Left ventricle myocardium inferior (tissue), 1 donor: ENCODE results near the gene MUSTN1. TPM values are rescaled to one million over a fixed set of nuclear protein-coding genes. Genes with fewer than 3 reads are reported as not detected.

Experiments used
- DNase-seq: peaks from one replicate; pipeline ENCODE4 v3.0.0-alpha.2; 2020
- H3K27ac ChIP-seq: fragments of 200-600 bp; replicated peaks from 2 replicates; pipeline ENCODE4 v1.8.0; 2021
- H3K27me3 ChIP-seq: fragments of 200-600 bp; 2 replicates; pipeline ENCODE4 v1.8.0; 2021; ENCODE audit warnings: low read depth
- H3K36me3 ChIP-seq: fragments of 200-600 bp; 2 replicates; pipeline ENCODE4 v1.8.0; 2021
- H3K4me1 ChIP-seq: fragments of 200-600 bp; 2 replicates; pipeline ENCODE4 v1.8.0; 2021
- H3K4me3 ChIP-seq: fragments of 200-600 bp; 2 replicates; pipeline ENCODE4 v1.8.0; 2021; ENCODE audit warnings: mild to moderate bottlenecking, moderate library complexity
- H3K9me3 ChIP-seq: fragments of 200-600 bp; replicated peaks from 2 replicates; pipeline ENCODE4 v1.8.0; 2021
- intact Hi-C: fragments of 100-400 bp; cut with micrococcal nuclease; formaldehyde crosslinking; loops from one replicate; pipeline ENCODE4 v1.11.0; 2022
- total RNA-seq: library from RNA; stranded (reverse); fragmentation: NEBNext Ultra II Directional; extraction: Animal tissue kit (Norgen Biotek cat#: 25700); gene quantifications from one replicate; pipeline ENCODE4 v1.2.1, GENCODE V29; 2021
- TF ChIP-seq, protein P1 (sequence below): fragments of 200-600 bp; IDR thresholded peaks from 2 replicates; pipeline ENCODE4 v1.8.0; 2021; ENCODE audit warnings: antibody characterized with exemption, mild to moderate bottlenecking, borderline replicate concordance
- donor health status: DM: no; HTN: yes; CAD: no; lungs with severe emphysema.

The MUSTN1 gene
- total RNA-seq, 1 donor from 2014 or later: 32.7 TPM

DNA sequence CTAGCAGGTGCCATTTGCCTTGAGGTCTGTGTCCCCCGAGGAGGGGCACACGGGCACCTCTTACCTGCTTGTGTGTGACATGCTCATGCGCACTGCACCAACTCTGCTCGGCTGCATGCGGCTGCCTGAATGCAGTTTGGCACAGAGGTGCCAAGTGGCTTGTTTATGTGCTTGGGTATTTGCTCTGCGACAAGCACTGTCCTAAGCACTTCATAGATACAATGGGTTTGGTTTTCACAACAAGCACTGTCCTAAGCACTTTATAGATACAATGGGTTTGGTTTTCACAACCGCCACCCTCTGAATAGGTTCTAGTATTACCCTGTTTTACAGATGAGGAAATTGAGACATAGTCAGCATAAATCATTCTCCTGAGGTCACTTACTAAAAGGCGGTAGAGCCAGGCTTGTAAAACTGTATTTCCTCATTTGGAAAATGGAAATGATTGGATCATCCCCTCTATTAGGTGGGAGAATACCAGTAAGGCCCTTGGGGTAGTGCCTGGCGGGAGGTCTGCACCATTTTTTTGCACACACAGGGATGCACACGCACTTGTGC lies 4.8 kb downstream of the MUSTN1 start:
- Histone ChIP-seq H3K4me1 (peaks cover 29% of the 10 kb centered on the region), H3K27ac (no peak overlapping the region), H3K36me3 (peaks cover 4% of the 10 kb centered on the region), H3K4me3 (no peak overlapping the region), H3K27me3 (no peaks in the 10 kb centered on the region), H3K9me3 (no peaks in the 10 kb centered on the region)
- intact Hi-C loops: no loop called here
- no peak for DNase-seq
- TF ChIP-seq, protein P1, sequence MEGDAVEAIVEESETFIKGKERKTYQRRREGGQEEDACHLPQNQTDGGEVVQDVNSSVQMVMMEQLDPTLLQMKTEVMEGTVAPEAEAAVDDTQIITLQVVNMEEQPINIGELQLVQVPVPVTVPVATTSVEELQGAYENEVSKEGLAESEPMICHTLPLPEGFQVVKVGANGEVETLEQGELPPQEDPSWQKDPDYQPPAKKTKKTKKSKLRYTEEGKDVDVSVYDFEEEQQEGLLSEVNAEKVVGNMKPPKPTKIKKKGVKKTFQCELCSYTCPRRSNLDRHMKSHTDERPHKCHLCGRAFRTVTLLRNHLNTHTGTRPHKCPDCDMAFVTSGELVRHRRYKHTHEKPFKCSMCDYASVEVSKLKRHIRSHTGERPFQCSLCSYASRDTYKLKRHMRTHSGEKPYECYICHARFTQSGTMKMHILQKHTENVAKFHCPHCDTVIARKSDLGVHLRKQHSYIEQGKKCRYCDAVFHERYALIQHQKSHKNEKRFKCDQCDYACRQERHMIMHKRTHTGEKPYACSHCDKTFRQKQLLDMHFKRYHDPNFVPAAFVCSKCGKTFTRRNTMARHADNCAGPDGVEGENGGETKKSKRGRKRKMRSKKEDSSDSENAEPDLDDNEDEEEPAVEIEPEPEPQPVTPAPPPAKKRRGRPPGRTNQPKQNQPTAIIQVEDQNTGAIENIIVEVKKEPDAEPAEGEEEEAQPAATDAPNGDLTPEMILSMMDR: no peak

DNA sequence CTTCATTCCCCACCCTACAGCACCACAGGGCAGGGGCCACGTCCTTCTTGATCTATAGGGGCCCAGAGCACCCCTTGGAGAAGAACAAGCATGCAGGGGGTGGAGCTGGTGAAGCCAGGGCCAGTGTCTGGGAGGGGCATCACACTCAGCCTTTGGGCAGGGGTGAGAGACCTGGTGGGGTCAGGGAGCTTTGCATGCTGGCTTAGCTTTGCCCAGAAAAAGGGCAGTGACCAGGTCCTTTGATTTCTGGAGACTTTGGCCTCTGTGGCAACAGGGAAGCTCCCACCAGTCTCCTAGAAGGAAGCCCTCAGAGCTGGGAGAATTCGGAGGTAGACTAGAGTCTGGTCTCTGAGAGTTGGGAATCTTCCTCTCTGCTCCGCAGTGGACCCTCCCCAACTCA lies 5.3 kb downstream of the MUSTN1 start:
- no peaks in the 10 kb centered on the region for H3K27me3 ChIP-seq
- TF ChIP-seq, protein P1: no peak
- intact Hi-C loops: no loop called here
- H3K4me1 ChIP-seq: peaks cover 25% of the 10 kb centered on the region
- DNase-seq: no peak
- no peak overlapping the region for H3K27ac ChIP-seq
- H3K36me3 ChIP-seq: peaks cover 4% of the 10 kb centered on the region
- H3K9me3 ChIP-seq: no peaks in the 10 kb centered on the region
- no peak overlapping the region for H3K4me3 ChIP-seq

DNA sequence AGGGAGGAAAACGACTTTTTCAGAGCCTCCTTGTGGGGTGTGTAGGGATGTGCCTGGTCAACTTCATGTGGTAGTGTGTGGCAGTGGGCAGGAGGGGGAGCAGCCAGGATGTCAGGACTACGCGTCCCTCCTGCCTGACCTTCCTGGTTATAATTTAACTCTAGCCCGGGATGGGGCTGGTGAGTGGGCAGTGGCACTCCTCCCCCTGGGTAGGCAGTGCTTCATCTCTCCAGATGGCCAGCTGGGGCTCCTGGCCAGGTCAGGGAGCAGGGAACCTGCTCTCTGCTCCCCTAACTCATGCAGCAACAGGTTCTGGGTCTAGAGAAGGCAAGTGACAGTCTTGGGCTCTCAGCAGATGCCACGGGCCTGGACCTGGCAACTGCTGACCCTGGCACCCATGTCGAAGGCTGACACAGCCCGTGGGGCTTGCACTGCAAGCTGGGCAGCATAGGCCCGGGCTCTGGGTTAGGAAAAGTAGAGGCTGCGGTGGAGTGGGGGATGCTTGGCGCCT lies 6.9 kb downstream of the MUSTN1 start:
- no peaks in the 10 kb centered on the region for H3K27me3 ChIP-seq
- H3K27ac ChIP-seq: no peak overlapping the region
- no peak for DNase-seq
- peaks cover 17% of the 10 kb centered on the region for H3K4me1 ChIP-seq
- peaks cover 18% of the 10 kb centered on the region for H3K36me3 ChIP-seq
- intact Hi-C loops: no loop called here
- no peak overlapping the region for H3K4me3 ChIP-seq
- TF ChIP-seq, protein P1: no peak
- no peaks in the 10 kb centered on the region for H3K9me3 ChIP-seq

DNA sequence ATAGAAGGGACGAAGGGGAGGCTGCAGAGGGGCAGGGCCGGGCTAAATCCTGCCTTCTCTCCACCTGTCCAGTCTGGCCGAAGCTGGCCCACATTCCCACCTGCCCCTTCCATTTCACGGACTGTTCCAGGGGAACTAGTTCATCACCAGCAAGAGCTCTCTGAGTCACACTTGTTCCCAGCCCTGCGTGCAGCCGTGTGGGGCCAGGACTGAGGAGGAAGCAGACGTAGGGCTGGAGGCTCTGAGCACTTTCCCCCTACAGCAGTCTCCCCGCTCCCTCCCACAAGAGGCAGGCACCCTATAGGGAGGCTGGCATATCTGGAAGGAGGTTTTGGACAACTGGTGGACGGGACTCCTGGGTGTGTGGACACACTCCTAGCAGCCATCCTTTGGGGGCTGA lies 7.4 kb downstream of the MUSTN1 start:
- DNase-seq: no peak
- TF ChIP-seq, protein P1: no peak
- intact Hi-C loops: no loop called here
- no peaks in the 10 kb centered on the region for H3K9me3 ChIP-seq
- peaks cover 20% of the 10 kb centered on the region for H3K36me3 ChIP-seq
- H3K4me3 ChIP-seq: no peak overlapping the region
- H3K27me3 ChIP-seq: no peaks in the 10 kb centered on the region
- H3K27ac ChIP-seq: no peak overlapping the region
- peaks cover 17% of the 10 kb centered on the region for H3K4me1 ChIP-seq

DNA sequence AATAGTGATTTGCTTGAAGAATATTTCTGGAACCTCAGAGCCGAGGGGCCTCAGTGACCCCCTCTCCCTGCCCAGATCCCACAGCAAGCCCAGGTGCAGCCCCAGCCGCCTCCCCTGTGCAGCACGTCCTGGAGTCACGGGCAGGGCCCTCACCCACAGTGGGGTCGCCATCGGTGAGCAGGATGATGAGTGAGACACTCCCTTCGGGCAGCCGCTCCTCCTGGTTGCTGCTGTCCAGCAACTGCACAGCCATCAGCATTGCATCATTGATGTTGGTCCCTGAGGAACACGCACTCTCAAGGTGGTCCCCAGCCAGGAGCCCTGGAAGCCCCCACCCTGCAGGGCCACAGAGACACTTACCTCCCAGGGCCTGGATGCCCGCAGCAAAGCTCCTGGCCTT lies 10.8 kb downstream of the MUSTN1 start:
- no peak for DNase-seq
- intact Hi-C loops: no loop called here
- Histone ChIP-seq H3K36me3 (peaks cover 20% of the 10 kb centered on the region), H3K4me1 (no peaks in the 10 kb centered on the region), H3K27ac (no peak overlapping the region), H3K27me3 (no peaks in the 10 kb centered on the region), H3K9me3 (no peaks in the 10 kb centered on the region), H3K4me3 (no peak overlapping the region)
- TF ChIP-seq, protein P1: no peak

DNA sequence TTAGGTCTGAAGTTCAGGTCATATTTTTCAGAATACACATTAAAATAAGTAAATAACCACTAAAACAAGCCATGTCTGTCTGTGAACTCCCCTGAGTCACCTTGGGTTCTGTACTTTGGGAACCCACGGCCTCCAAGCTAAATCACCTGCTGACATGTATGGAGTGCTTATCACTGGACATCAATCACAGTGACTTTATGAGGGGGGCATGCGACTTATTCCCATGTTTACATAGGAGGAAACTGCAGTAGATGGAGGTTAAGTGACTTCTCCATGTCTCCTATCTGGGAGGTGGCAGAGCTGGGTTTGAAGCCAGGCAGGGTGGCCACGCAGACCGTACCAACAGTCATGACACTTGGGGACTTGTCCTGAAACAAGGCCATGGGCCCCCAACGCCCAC lies 12.5 kb downstream of the MUSTN1 start:
- H3K27ac ChIP-seq: no peak overlapping the region
- TF ChIP-seq, protein P1: no peak
- H3K36me3 ChIP-seq: peaks cover 20% of the 10 kb centered on the region
- H3K4me3 ChIP-seq: no peak overlapping the region
- no peaks in the 10 kb centered on the region for H3K4me1 ChIP-seq
- H3K27me3 ChIP-seq: no peaks in the 10 kb centered on the region
- no peaks in the 10 kb centered on the region for H3K9me3 ChIP-seq
- intact Hi-C loops: no loop called here
- no peak for DNase-seq
